Activated naive CD8-positive, alpha-beta T cell treated with anti-CD3 and anti-CD28 coated beads, Interleukin-2, amount 10 ng/mL, durations not matched to agents 7 days and 5 days (primary cell): Measurements from ENCODE around the gene CDC42BPB. TPM values are rescaled to one million over a fixed set of nuclear protein-coding genes. Genes with fewer than 3 reads are reported as not detected.
A peak's percentile ranks its signal among the peaks of the same experiment; 100 is the strongest.

Experiments used
- ATAC-seq: fragments of 150-1000 bp; cut with Tn5 transposase; one replicate; pipeline ENCODE4 v1.10.0; 2021; ENCODE audit warnings: low read depth, moderate library complexity
- POLR2A ChIA-PET: fragments of 350-600 bp; sonication (Branson Sonifier 250); formaldehyde crosslinking; loops from one replicate; lab custom pipeline; 2021; ENCODE audit warnings: antibody characterized with exemption; lab: Charles Lee
- DNase-seq: peaks from one replicate; pipeline ENCODE4 v3.0.0; 2021
- H3K27ac Mint-ChIP-seq: one replicate; pipeline ENCODE4 v1.8.0; 2022; ENCODE audit warnings: mild to moderate bottlenecking, mixed read lengths
- H3K27me3 Mint-ChIP-seq: one replicate; pipeline ENCODE4 v1.8.0; 2022; ENCODE audit warnings: mild to moderate bottlenecking, moderate library complexity, mixed read lengths
- H3K36me3 Mint-ChIP-seq: one replicate; pipeline ENCODE4 v1.8.0; 2021; ENCODE audit warnings: mild to moderate bottlenecking, mixed read lengths
- H3K4me1 Mint-ChIP-seq: one replicate; pipeline ENCODE4 v1.8.0; 2021; ENCODE audit warnings: mixed read lengths
- H3K4me3 Mint-ChIP-seq: one replicate; pipeline ENCODE4 v1.8.0; 2022; ENCODE audit warnings: mild to moderate bottlenecking, moderate library complexity, mixed read lengths
- H3K9me3 Mint-ChIP-seq: one replicate; pipeline ENCODE4 v1.8.0; 2021; ENCODE audit warnings: mixed read lengths
- total RNA-seq, 2 experiments: library from RNA; stranded (reverse); gene quantifications; one replicate each; pipeline ENCODE4 v1.2.3, GENCODE V29; 2021

The CDC42BPB gene
- total RNA-seq, 2 experiments from 2014 or later = 1.1 TPM

- POLR2A ChIA-PET = no interaction called here
- H3K27ac Mint-ChIP-seq = peak overlapping the region; percentile 42
Observed at GRCh38 chr14:102943979-102944378, 113.4 kb downstream of the CDC42BPB start.

GRCh38 chr14:102943454-102943853 is 113.9 kb downstream of the CDC42BPB start:
- POLR2A ChIA-PET = no interaction called here

More at GRCh38 chr14:102943979-102944378, 113.4 kb downstream of the CDC42BPB start:
- no peak for DNase-seq
- H3K4me3 Mint-ChIP-seq = no peak overlapping the region
- no peaks in the 10 kb centered on the region for H3K9me3 Mint-ChIP-seq
- no peaks in the 10 kb centered on the region for H3K36me3 Mint-ChIP-seq
- ATAC-seq = no peak
- no peaks in the 10 kb centered on the region for H3K27me3 Mint-ChIP-seq
- peaks cover 12% of the 10 kb centered on the region for H3K4me1 Mint-ChIP-seq

GRCh38 chr14:102942069-102942468 is 115.3 kb downstream of the CDC42BPB start:
- H3K36me3 Mint-ChIP-seq = no peaks in the 10 kb centered on the region
- H3K27ac Mint-ChIP-seq = no peak overlapping the region
- POLR2A ChIA-PET = no interaction called here
- DNase-seq (no peak), ATAC-seq (no peak)
- peaks cover 6% of the 10 kb centered on the region for H3K4me1 Mint-ChIP-seq
- no peak overlapping the region for H3K4me3 Mint-ChIP-seq
- H3K27me3 Mint-ChIP-seq = peaks cover under 1% of the 10 kb centered on the region
- H3K9me3 Mint-ChIP-seq = no peaks in the 10 kb centered on the region

More at GRCh38 chr14:102943454-102943853, 113.9 kb downstream of the CDC42BPB start:
- no peak for DNase-seq
- Mint-ChIP-seq H3K4me1 (peaks cover 8% of the 10 kb centered on the region), H3K27me3 (no peaks in the 10 kb centered on the region), H3K9me3 (no peaks in the 10 kb centered on the region), H3K4me3 (no peak overlapping the region), H3K36me3 (no peaks in the 10 kb centered on the region), H3K27ac (no peak overlapping the region)
- ATAC-seq = no peak

GRCh38 chr14:102941419-102942011 is 115.8 kb downstream of the CDC42BPB start:
- no peaks in the 10 kb centered on the region for H3K9me3 Mint-ChIP-seq
- ATAC-seq = no peak
- H3K27ac Mint-ChIP-seq = no peak overlapping the region
- DNase-seq = no peak
- POLR2A ChIA-PET = no interaction called here
- H3K27me3 Mint-ChIP-seq = peaks cover 2% of the 10 kb centered on the region
- peaks cover 2% of the 10 kb centered on the region for H3K4me1 Mint-ChIP-seq
- H3K36me3 Mint-ChIP-seq = no peaks in the 10 kb centered on the region
- H3K4me3 Mint-ChIP-seq = no peak overlapping the region

GRCh38 chr14:102940729-102941362 is 116.5 kb downstream of the CDC42BPB start:
- no peaks in the 10 kb centered on the region for H3K36me3 Mint-ChIP-seq
- ATAC-seq = no peak
- no peak overlapping the region for H3K4me3 Mint-ChIP-seq
- no peaks in the 10 kb centered on the region for H3K4me1 Mint-ChIP-seq
- peaks cover 2% of the 10 kb centered on the region for H3K27me3 Mint-ChIP-seq
- H3K9me3 Mint-ChIP-seq = no peaks in the 10 kb centered on the region
- no peak for DNase-seq
- POLR2A ChIA-PET = no interaction called here
- H3K27ac Mint-ChIP-seq = no peak overlapping the region

GRCh38 chr14:102939820-102940561 is 117.4 kb downstream of the CDC42BPB start:
- POLR2A ChIA-PET = no interaction called here
- no peaks in the 10 kb centered on the region for H3K9me3 Mint-ChIP-seq
- H3K36me3 Mint-ChIP-seq = no peaks in the 10 kb centered on the region
- H3K27ac Mint-ChIP-seq = no peak overlapping the region
- no peak for DNase-seq
- no peak overlapping the region for H3K4me3 Mint-ChIP-seq
- no peak for ATAC-seq
- peaks cover 2% of the 10 kb centered on the region for H3K27me3 Mint-ChIP-seq
- no peaks in the 10 kb centered on the region for H3K4me1 Mint-ChIP-seq

GRCh38 chr14:102939329-102939728 is 118.0 kb downstream of the CDC42BPB start:
- Mint-ChIP-seq H3K36me3 (no peaks in the 10 kb centered on the region), H3K4me3 (no peak overlapping the region), H3K27ac (no peak overlapping the region), H3K4me1 (no peaks in the 10 kb centered on the region), H3K27me3 (peaks cover 2% of the 10 kb centered on the region), H3K9me3 (no peaks in the 10 kb centered on the region)
- DNase-seq = no peak
- POLR2A ChIA-PET = no interaction called here
- ATAC-seq = no peak

GRCh38 chr14:102938191-102938590 is 119.2 kb downstream of the CDC42BPB start:
- H3K27me3 Mint-ChIP-seq = peaks cover 2% of the 10 kb centered on the region
- H3K4me1 Mint-ChIP-seq = no peaks in the 10 kb centered on the region
- no peaks in the 10 kb centered on the region for H3K36me3 Mint-ChIP-seq
- no peak overlapping the region for H3K4me3 Mint-ChIP-seq
- no peak for ATAC-seq
- no peaks in the 10 kb centered on the region for H3K9me3 Mint-ChIP-seq
- H3K27ac Mint-ChIP-seq = no peak overlapping the region
- POLR2A ChIA-PET = no interaction called here
- peak; percentile 20 for DNase-seq

- POLR2A ChIA-PET = no interaction called here
- Mint-ChIP-seq H3K9me3 (no peaks in the 10 kb centered on the region), H3K4me3 (no peak overlapping the region), H3K27ac (no peak overlapping the region), H3K4me1 (no peaks in the 10 kb centered on the region), H3K36me3 (no peaks in the 10 kb centered on the region), H3K27me3 (peaks cover 2% of the 10 kb centered on the region)
- DNase-seq (peak; percentile 18), ATAC-seq (no peak)
Observed at GRCh38 chr14:102937331-102938175, 119.8 kb downstream of the CDC42BPB start.

GRCh38 chr14:102935756-102936155 is 121.6 kb downstream of the CDC42BPB start:
- DNase-seq = no peak
- POLR2A ChIA-PET = no interaction called here
- Mint-ChIP-seq H3K36me3 (no peaks in the 10 kb centered on the region), H3K4me3 (no peak overlapping the region), H3K27me3 (peaks cover 5% of the 10 kb centered on the region), H3K4me1 (no peaks in the 10 kb centered on the region), H3K27ac (no peak overlapping the region), H3K9me3 (no peaks in the 10 kb centered on the region)
- no peak for ATAC-seq

- ATAC-seq (no peak), DNase-seq (no peak)
- no peaks in the 10 kb centered on the region for H3K4me1 Mint-ChIP-seq
- H3K27me3 Mint-ChIP-seq = peaks cover 5% of the 10 kb centered on the region
- no peak overlapping the region for H3K4me3 Mint-ChIP-seq
- H3K36me3 Mint-ChIP-seq = no peaks in the 10 kb centered on the region
- H3K9me3 Mint-ChIP-seq = no peaks in the 10 kb centered on the region
- POLR2A ChIA-PET = no interaction called here
- H3K27ac Mint-ChIP-seq = no peak overlapping the region
Observed at GRCh38 chr14:102933618-102934231, 123.6 kb downstream of the CDC42BPB start.

GRCh38 chr14:102932484-102933248 is 124.7 kb downstream of the CDC42BPB start:
- H3K36me3 Mint-ChIP-seq = no peaks in the 10 kb centered on the region
- no peak for DNase-seq
- no peaks in the 10 kb centered on the region for H3K4me1 Mint-ChIP-seq
- no peaks in the 10 kb centered on the region for H3K9me3 Mint-ChIP-seq
- POLR2A ChIA-PET = no interaction called here
- no peak for ATAC-seq
- no peak overlapping the region for H3K27ac Mint-ChIP-seq
- peaks cover 5% of the 10 kb centered on the region for H3K27me3 Mint-ChIP-seq
- H3K4me3 Mint-ChIP-seq = no peak overlapping the region
